ENCODE data around the gene OR13J1. TPM values are rescaled to one million over a fixed set of nuclear protein-coding genes. Genes with fewer than 3 reads are reported as not detected.

The OR13J1 gene
- total and polyA plus RNA-seq, 2 experiments from 2014 or later, result 0.15 TPM; not detected in 1

GRCh38 chr9:35892051-35892450, 21.9 kb upstream of the OR13J1 start (continued):
- TF ChIP-seq REST (IDR thresholded peaks at IDR 0.05; ENCODE audit: unreplicated experiment), result no peak
- no peak for TF ChIP-seq EZH2 (IDR thresholded peaks at IDR 0.05; ENCODE audit: low read depth, unreplicated experiment)
- no peak for TF ChIP-seq ZNF114 (CRISPR knock-in tag; IDR thresholded peaks at IDR 0.05)
- TF ChIP-seq CTCF (conservative IDR thresholded peaks at IDR 0.05; ENCODE audit: low read depth in 2 of 2), result no peak
- TF ChIP-seq JUNB (IDR thresholded peaks at IDR 0.05; ENCODE audit: unreplicated experiment), result no peak
- TF ChIP-seq STAT1 (IDR thresholded peaks at IDR 0.05; ENCODE audit: unreplicated experiment), result no peak
- TF ChIP-seq CREB1 (CRISPR knock-in tag; IDR thresholded peaks at IDR 0.05; ENCODE audit: low read depth), result no peak
- no peak for TF ChIP-seq POLR2AphosphoS5 (IDR thresholded peaks at IDR 0.05; ENCODE audit: low read depth)
- no peak for TF ChIP-seq ZNF331 (CRISPR knock-in tag; IDR thresholded peaks at IDR 0.05; ENCODE audit: low read depth)

GRCh38 chr9:35891646-35892045, 21.4 kb upstream of the OR13J1 start:
- Histone ChIP-seq H3K4me2 (no peak overlapping the region), H3K9me2 (ENCODE audit: insufficient read depth) (no peaks in the 10 kb centered on the region), H3K4me3 (no peak overlapping the region), H3F3A (replicated peaks; ENCODE audit: low read depth) (no peaks in the 10 kb centered on the region), H3K4me1 (ENCODE audit: insufficient read depth) (no peaks in the 10 kb centered on the region), H4K20me1 (replicated peaks; ENCODE audit: insufficient read depth) (no peaks in the 10 kb centered on the region), H3K27ac (ENCODE audit: low read depth) (no peak overlapping the region), H3K79me2 (replicated peaks; ENCODE audit: insufficient read depth) (no peaks in the 10 kb centered on the region), H2AFZ (0 out of 2 replicates have a peak overlapping the region, but pooled peaks have one; percentile 43), H3K36me3 (ENCODE audit: insufficient read depth) (no peaks in the 10 kb centered on the region), H3K27me3 (ENCODE audit: insufficient read depth) (no peaks in the 10 kb centered on the region)
- Mint-ChIP-seq H3K27ac (no peak overlapping the region), H3K4me3 (no peak overlapping the region), H3K9me3 (no peaks in the 10 kb centered on the region), H3K27me3 (ENCODE audit: insufficient read depth, low read depth, poor library complexity) (peaks cover 4% of the 10 kb centered on the region), H3K4me1 (no peaks in the 10 kb centered on the region), H3K36me3 (ENCODE audit: low read depth) (no peaks in the 10 kb centered on the region)
- DNase-seq (ENCODE audit: low spot score), result no peak
- TF ChIP-seq REST (IDR thresholded peaks at IDR 0.05; ENCODE audit: unreplicated experiment) (no peak), JUNB (IDR thresholded peaks at IDR 0.05; ENCODE audit: unreplicated experiment) (no peak), ZNF331 (CRISPR knock-in tag; IDR thresholded peaks at IDR 0.05; ENCODE audit: low read depth) (no peak), STAT1 (IDR thresholded peaks at IDR 0.05; ENCODE audit: unreplicated experiment) (no peak), ZNF462 (CRISPR knock-in tag; IDR thresholded peaks at IDR 0.05) (no peak)
- ATAC-seq, result no peak

All from GM23338 (cell line).